Left ventricle myocardium inferior (tissue), 1 donor: ENCODE data around the gene PSMD5. TPM values are rescaled to one million over a fixed set of nuclear protein-coding genes. Genes with fewer than 3 reads are reported as not detected.

Experiments used
- DNase-seq: peaks from one replicate; pipeline ENCODE4 v3.0.0-alpha.2; 2020
- H3K27ac ChIP-seq: fragments of 200-600 bp; replicated peaks from 2 replicates; pipeline ENCODE4 v1.8.0; 2021
- H3K27me3 ChIP-seq: fragments of 200-600 bp; 2 replicates; pipeline ENCODE4 v1.8.0; 2021; ENCODE audit warnings: low read depth
- H3K36me3 ChIP-seq: fragments of 200-600 bp; 2 replicates; pipeline ENCODE4 v1.8.0; 2021
- H3K4me1 ChIP-seq: fragments of 200-600 bp; 2 replicates; pipeline ENCODE4 v1.8.0; 2021
- H3K4me3 ChIP-seq: fragments of 200-600 bp; 2 replicates; pipeline ENCODE4 v1.8.0; 2021; ENCODE audit warnings: mild to moderate bottlenecking, moderate library complexity
- H3K9me3 ChIP-seq: fragments of 200-600 bp; replicated peaks from 2 replicates; pipeline ENCODE4 v1.8.0; 2021
- intact Hi-C: fragments of 100-400 bp; cut with micrococcal nuclease; formaldehyde crosslinking; loops from one replicate; pipeline ENCODE4 v1.11.0; 2022
- total RNA-seq: library from RNA; stranded (reverse); fragmentation: NEBNext Ultra II Directional; extraction: Animal tissue kit (Norgen Biotek cat#: 25700); gene quantifications from one replicate; pipeline ENCODE4 v1.2.1, GENCODE V29; 2021
- TF ChIP-seq, protein P1 (sequence below): fragments of 200-600 bp; IDR thresholded peaks from 2 replicates; pipeline ENCODE4 v1.8.0; 2021; ENCODE audit warnings: antibody characterized with exemption, mild to moderate bottlenecking, borderline replicate concordance
- donor health status: DM: no; HTN: yes; CAD: no; lungs with severe emphysema.

PSMD5 gene
- total RNA-seq, 1 donor from 2014 or later = 16.2 TPM

DNA sequence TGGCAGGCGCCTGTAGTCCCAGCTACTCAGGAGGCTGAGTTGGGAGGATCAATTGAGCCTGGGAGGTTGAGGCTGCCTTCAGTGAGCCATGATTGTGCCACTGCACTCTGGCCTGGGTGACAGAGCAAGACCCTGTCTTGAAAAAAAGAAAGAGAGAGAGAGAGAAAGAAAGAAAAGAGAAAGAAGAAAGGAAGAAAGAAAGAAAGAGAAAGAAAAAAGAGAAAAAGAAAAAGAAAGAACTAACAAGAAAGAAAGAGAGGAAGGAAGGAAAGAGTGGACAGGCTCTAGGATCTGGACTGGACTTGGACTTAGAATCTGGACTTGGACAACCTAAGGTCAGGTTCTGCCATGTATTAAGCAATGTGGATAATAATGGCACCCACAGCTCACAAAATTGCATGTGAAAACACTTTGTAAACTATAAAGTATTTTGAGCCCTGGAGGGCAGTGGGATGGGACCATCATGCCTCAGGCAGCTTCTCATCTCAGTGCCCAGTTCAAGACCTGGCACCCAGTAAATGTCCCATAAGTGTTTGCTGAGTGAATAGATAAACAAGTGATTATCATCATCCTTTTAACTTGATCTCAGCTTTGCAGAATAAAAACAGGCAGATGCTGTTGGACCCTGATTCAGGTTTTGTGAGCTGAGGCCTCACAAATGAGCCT lies 47.0 kb upstream of the PSMD5 start:
- no peaks in the 10 kb centered on the region for H3K27me3 ChIP-seq
- H3K4me1 ChIP-seq = peaks cover 9% of the 10 kb centered on the region
- H3K9me3 ChIP-seq = no peaks in the 10 kb centered on the region
- intact Hi-C loops = no loop called here
- TF ChIP-seq, protein P1, sequence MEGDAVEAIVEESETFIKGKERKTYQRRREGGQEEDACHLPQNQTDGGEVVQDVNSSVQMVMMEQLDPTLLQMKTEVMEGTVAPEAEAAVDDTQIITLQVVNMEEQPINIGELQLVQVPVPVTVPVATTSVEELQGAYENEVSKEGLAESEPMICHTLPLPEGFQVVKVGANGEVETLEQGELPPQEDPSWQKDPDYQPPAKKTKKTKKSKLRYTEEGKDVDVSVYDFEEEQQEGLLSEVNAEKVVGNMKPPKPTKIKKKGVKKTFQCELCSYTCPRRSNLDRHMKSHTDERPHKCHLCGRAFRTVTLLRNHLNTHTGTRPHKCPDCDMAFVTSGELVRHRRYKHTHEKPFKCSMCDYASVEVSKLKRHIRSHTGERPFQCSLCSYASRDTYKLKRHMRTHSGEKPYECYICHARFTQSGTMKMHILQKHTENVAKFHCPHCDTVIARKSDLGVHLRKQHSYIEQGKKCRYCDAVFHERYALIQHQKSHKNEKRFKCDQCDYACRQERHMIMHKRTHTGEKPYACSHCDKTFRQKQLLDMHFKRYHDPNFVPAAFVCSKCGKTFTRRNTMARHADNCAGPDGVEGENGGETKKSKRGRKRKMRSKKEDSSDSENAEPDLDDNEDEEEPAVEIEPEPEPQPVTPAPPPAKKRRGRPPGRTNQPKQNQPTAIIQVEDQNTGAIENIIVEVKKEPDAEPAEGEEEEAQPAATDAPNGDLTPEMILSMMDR = no peak
- H3K27ac ChIP-seq = peak overlapping the region; percentile 55
- H3K36me3 ChIP-seq = no peaks in the 10 kb centered on the region
- DNase-seq = no peak
- no peak overlapping the region for H3K4me3 ChIP-seq

DNA sequence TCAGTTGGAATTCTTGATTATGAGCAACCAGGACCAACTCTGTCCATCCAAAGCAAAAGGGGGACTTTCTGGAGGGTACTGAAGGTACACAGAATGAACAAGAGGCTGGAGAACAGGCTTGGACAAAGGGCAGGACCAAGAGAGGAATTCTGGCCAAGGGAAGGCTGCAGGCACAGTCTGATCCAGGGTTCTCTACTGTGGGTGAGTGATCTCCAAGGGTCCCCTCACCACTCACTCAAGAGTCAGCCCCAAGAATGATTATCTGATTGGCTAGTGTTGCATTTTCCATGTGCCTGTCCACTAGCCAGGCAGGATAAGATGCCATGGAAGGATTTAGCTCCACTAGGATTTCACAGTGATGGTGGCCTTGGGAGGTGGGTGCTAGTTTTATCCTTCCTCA lies 45.9 kb upstream of the PSMD5 start:
- TF ChIP-seq, protein P1 = no peak
- no peaks in the 10 kb centered on the region for H3K36me3 ChIP-seq
- intact Hi-C loops = no loop called here

DNA sequence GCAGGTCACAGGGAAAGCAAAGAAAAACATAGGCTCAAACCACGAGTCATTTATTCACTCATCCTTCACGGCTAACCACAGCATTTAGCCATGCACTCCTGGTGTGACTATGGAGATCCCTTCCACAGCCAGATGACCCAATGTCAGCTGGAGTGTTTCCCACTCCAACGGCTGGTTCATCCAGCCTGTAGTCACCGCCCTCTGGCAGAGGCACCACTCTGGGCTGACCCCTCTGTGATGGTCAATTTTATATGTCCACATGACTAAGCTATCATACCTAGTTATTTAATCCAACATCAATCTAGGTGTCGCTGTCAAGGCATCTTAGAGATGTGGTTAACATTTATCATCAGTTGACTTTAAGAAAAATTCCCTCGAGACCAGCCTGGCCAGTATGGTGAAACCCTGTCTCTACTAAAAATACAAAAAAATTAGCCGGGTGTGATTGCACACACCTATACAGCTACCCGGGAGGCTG lies 43.8 kb upstream of the PSMD5 start:
- Histone ChIP-seq H3K9me3 (no peaks in the 10 kb centered on the region), H3K36me3 (no peaks in the 10 kb centered on the region), H3K4me1 (no peaks in the 10 kb centered on the region), H3K4me3 (no peak overlapping the region), H3K27ac (peak overlapping the region; percentile 43), H3K27me3 (peaks cover 7% of the 10 kb centered on the region)
- intact Hi-C loops = no loop called here
- TF ChIP-seq, protein P1 = no peak
- DNase-seq = peak; percentile 54

More for the DNA sequence above, 45.9 kb upstream of the PSMD5 start:
- Histone ChIP-seq H3K27me3 (no peaks in the 10 kb centered on the region), H3K9me3 (no peaks in the 10 kb centered on the region), H3K27ac (no peak overlapping the region), H3K4me3 (no peak overlapping the region), H3K4me1 (no peaks in the 10 kb centered on the region)
- DNase-seq = no peak

DNA sequence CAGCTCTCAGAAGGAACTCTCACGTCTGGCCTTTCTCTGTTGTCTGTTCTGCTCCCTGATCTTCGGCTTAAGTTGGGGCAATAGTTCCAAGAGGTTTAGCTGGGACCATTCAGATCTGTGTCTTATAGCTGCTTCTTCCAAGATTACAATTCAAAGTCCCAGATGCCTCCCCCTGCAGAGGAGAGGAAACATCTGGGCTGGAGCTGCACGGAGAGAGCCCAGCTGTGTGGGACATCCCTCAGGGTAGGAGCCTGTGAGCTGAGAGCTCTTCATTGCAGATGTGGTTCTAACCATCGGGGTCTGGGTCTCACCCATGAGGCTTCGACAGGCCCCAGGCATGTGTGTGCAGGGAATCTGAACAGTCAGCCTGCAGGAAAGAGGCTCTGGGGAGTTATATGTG lies 43.2 kb upstream of the PSMD5 start:
- H3K4me1 ChIP-seq = no peaks in the 10 kb centered on the region
- intact Hi-C loops = no loop called here
- TF ChIP-seq, protein P1 = no peak
- H3K27ac ChIP-seq = peak overlapping the region; percentile 43
- no peak overlapping the region for H3K4me3 ChIP-seq
- H3K36me3 ChIP-seq = no peaks in the 10 kb centered on the region
- H3K9me3 ChIP-seq = no peaks in the 10 kb centered on the region
- peaks cover 7% of the 10 kb centered on the region for H3K27me3 ChIP-seq
- DNase-seq = peak; percentile 31

DNA sequence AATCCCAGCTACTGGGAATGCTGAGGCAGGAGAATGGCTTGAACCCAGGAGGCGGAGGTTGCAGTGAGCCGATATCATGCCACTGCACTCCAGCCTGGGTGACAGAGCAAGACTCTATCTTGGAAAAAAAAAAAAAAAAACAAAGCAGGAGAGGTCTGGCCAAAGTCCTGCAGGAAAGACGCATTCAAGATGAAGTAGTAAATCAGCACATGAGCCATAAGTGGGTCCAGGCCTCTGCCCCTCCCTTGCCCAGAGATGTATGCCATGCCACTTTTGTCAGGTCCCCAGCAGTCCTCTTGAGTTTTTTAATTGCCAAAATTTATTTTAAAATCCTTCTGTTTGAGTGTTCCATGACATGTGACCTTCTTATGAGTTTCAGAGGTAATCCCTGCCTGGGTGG lies 42.7 kb upstream of the PSMD5 start:
- no peak for DNase-seq
- H3K27ac ChIP-seq = peak overlapping the region; percentile 43

More for the DNA sequence above, 42.7 kb upstream of the PSMD5 start:
- TF ChIP-seq, protein P1 = no peak
- intact Hi-C loops = no loop called here
- no peaks in the 10 kb centered on the region for H3K36me3 ChIP-seq
- H3K4me1 ChIP-seq = no peaks in the 10 kb centered on the region
- peaks cover 7% of the 10 kb centered on the region for H3K27me3 ChIP-seq
- no peak overlapping the region for H3K4me3 ChIP-seq
- H3K9me3 ChIP-seq = no peaks in the 10 kb centered on the region
